A549 (cell line): ENCODE results near the gene CTU1.

Experiments
- CHD2 ChIP-seq: fragments of 150-350 bp; IDR thresholded peaks from 2 replicates; pipeline ENCODE4 v1.6.1; 2014; ENCODE audit warnings: low read length; ENCODE audit not compliant: partially characterized antibody
- FOXS1 ChIP-seq: fragments of 250-450 bp; sonication (Bioruptor Pico); IDR thresholded peaks from 2 replicates; pipeline ENCODE4 v1.5.0; 2020; ENCODE audit warnings: mild to moderate bottlenecking, moderate library complexity
- JUNB ChIP-seq: fragments of >200 bp; sonication (Bioruptor Twin); formaldehyde crosslinking; IDR thresholded peaks from 2 replicates; pipeline ENCODE4 v1.6.1; 2016
- NPAS2 ChIP-seq: fragments of 250-450 bp; sonication (Bioruptor Pico); IDR thresholded peaks from 2 replicates; pipeline ENCODE4 v1.8.0; 2022; ENCODE audit warnings: mild to moderate bottlenecking, moderate library complexity, borderline replicate concordance
- TF ChIP-seq, protein P1 (sequence below): fragments of >200 bp; sonication (Bioruptor Twin); formaldehyde crosslinking; IDR thresholded peaks from 3 replicates; pipeline ENCODE4 v1.5.1; 2016

DNA sequence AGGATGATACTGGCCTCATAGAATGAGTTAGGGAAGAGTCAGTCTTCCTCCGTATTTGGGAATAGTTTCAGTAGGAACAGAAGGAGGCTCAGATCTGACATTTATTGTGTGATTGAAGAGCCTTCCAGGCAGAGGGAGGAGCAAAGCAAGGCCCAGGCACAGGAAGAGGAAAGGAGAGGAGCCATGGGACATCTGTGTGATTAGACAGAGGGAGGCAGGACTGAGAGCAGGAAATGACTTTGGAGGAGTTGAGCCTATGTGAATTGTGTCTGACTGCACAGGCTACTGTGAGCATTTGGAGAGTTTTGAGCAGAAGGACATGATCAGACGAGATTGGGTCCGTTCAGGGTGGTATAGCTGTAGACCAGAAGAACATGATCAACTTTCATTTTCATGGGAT is 42.4 kb upstream of the CTU1 start:
- TF ChIP-seq JUNB, result no peak
- TF ChIP-seq CHD2, result no peak
- TF ChIP-seq, protein P1, sequence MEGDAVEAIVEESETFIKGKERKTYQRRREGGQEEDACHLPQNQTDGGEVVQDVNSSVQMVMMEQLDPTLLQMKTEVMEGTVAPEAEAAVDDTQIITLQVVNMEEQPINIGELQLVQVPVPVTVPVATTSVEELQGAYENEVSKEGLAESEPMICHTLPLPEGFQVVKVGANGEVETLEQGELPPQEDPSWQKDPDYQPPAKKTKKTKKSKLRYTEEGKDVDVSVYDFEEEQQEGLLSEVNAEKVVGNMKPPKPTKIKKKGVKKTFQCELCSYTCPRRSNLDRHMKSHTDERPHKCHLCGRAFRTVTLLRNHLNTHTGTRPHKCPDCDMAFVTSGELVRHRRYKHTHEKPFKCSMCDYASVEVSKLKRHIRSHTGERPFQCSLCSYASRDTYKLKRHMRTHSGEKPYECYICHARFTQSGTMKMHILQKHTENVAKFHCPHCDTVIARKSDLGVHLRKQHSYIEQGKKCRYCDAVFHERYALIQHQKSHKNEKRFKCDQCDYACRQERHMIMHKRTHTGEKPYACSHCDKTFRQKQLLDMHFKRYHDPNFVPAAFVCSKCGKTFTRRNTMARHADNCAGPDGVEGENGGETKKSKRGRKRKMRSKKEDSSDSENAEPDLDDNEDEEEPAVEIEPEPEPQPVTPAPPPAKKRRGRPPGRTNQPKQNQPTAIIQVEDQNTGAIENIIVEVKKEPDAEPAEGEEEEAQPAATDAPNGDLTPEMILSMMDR, result no peak
- TF ChIP-seq NPAS2 (CRISPR knock-in tag), result no peak
- no peak for TF ChIP-seq FOXS1 (CRISPR knock-in tag)
